CD4-positive, alpha-beta T cell (primary cell): ENCODE results near the gene BTBD9. TPM values are rescaled to one million over a fixed set of nuclear protein-coding genes. Genes with fewer than 3 reads are reported as not detected.

Experiments
- ATAC-seq: fragments of 200-7000 bp; cut with Tn5 transposase; one replicate; pipeline ENCODE4 v1.10.0; 2022; ENCODE audit warnings: mild to moderate bottlenecking; ENCODE audit not compliant: poor library complexity
- CTCF ChIA-PET: fragments of 350-600 bp; sonication (Branson Sonifier 250); formaldehyde crosslinking; loops from one replicate; lab custom pipeline; 2021; ENCODE audit warnings: antibody characterized with exemption, inconsistent platforms; lab: Charles Lee
- POLR2A ChIA-PET: fragments of 350-600 bp; sonication (Branson Sonifier 250); formaldehyde crosslinking; loops from one replicate; lab custom pipeline; 2021; ENCODE audit warnings: antibody characterized with exemption, inconsistent platforms; lab: Charles Lee
- DNase-seq, 14 experiments: peaks; one replicate each; pipeline ENCODE4 v3.0.0-alpha.2; 2013 to 2020; ENCODE audit warnings: mixed read lengths in 2 of 14
- H3K27ac ChIP-seq, 2 donors: one replicate each; pipeline versions ENCODE4 v1.5.1 to v1.7.0; 2013; ENCODE audit warnings: low read length in 2 of 2, low read depth in 1 of 2, mild to moderate bottlenecking in 1 of 2
- H3K27me3 ChIP-seq, 2 experiments: 1 replicate in 1 of 2; 2 replicates in 1 of 2; pipeline versions ENCODE4 v1.6.1 to v1.7.0; 2013; ENCODE audit warnings: low read length in 2 of 2, control low read depth in 1 of 2, mild to moderate bottlenecking in 1 of 2, moderate library complexity in 1 of 2; ENCODE audit not compliant: insufficient read depth in 2 of 2, control insufficient read depth in 1 of 2
- H3K36me3 ChIP-seq: one replicate; pipeline ENCODE4 v1.6.1; 2013; ENCODE audit warnings: low read length, control low read depth; ENCODE audit not compliant: insufficient read depth
- H3K4me1 ChIP-seq: one replicate; pipeline ENCODE4 v1.6.1; 2013; ENCODE audit warnings: low read length, control low read depth; ENCODE audit not compliant: insufficient read depth
- H3K4me3 ChIP-seq: one replicate; pipeline ENCODE4 v1.5.1; 2013; ENCODE audit warnings: mild to moderate bottlenecking, low read length, moderate library complexity
- H3K9me3 ChIP-seq, 2 experiments: 1 replicate in 1 of 2; 2 replicates in 1 of 2; pipeline versions ENCODE4 v1.6.1 to v1.7.0; 2013; ENCODE audit warnings: low read length in 2 of 2, mild to moderate bottlenecking in 2 of 2, control low read depth in 1 of 2, moderate library complexity in 1 of 2; ENCODE audit not compliant: control insufficient read depth in 1 of 2, insufficient read depth in 1 of 2
- H3K27ac Mint-ChIP-seq: one replicate; pipeline ENCODE4 v1.8.0; 2020; ENCODE audit warnings: mixed read lengths
- H3K27me3 Mint-ChIP-seq: one replicate; pipeline ENCODE4 v1.8.0; 2021; ENCODE audit warnings: mixed read lengths
- H3K36me3 Mint-ChIP-seq: one replicate; pipeline ENCODE4 v1.8.0; 2021; ENCODE audit warnings: low read depth, mixed read lengths
- H3K4me1 Mint-ChIP-seq: one replicate; pipeline ENCODE4 v1.8.0; 2021; ENCODE audit warnings: low read depth, mixed read lengths
- H3K4me3 Mint-ChIP-seq: one replicate; pipeline ENCODE4 v1.8.0; 2020; ENCODE audit warnings: mild to moderate bottlenecking, mixed read lengths
- H3K9me3 Mint-ChIP-seq: one replicate; pipeline ENCODE4 v1.8.0; 2020; ENCODE audit warnings: mixed read lengths
- intact Hi-C, 2 experiments: fragments of 100-400 bp; cut with DNase I in 1 of 2; cut with micrococcal nuclease in 1 of 2; formaldehyde crosslinking; loops; one replicate each; pipeline versions ENCODE4 v1.15.1 to v1.9.0; 2023 to 2025; cut with DNase I, micrococcal nuclease
- total RNA-seq, 174 experiments: library from RNA in 2 of 174; stranded (reverse) in 2 of 174; gene quantifications; one replicate each; pipeline ENCODE4 v1.2.3 and lab custom pipeline; 2021 to 2026
- TF ChIP-seq, protein P1 (sequence below): fragments of 200-600 bp; IDR thresholded peaks from one replicate; pipeline ENCODE4 v1.8.0; 2022; ENCODE audit warnings: antibody characterized with exemption, mild to moderate bottlenecking

Gene BTBD9
- total RNA-seq, 2 experiments from 2014 or later: 58.7 to 59.3 TPM

DNA sequence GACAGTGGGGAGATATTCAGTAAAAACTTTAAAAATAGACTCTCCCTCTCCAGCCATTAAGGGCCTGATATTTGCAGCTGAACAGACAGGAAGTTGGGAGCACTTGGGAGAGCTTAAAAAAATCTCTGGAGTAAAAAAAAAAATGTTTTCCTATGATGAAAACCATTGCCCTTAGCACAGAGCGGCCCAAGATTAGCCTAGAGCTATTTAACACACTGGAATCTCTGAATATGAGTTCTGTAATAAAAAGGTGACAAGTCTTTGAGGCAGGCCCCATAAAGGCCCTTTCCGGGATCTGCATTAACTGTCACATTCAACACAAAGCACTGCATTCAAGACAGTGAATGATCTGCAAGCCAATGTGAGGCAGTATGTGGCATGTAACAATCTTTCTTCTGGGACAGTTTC is 426.5 kb downstream of the BTBD9 start:
- Mint-ChIP-seq H3K36me3 (peaks cover 5% of the 10 kb centered on the region), H3K9me3 (no peaks in the 10 kb centered on the region), H3K4me3 (no peak overlapping the region), H3K27ac (no peak overlapping the region), H3K27me3 (no peaks in the 10 kb centered on the region), H3K4me1 (peaks cover 10% of the 10 kb centered on the region)
- POLR2A ChIA-PET: no interaction called here
- Histone ChIP-seq H3K4me3 (no peak overlapping the region), H3K9me3 (no peaks in the 10 kb centered on the region), H3K4me1 (peaks cover 7% of the 10 kb centered on the region), H3K27me3 (no peaks in the 10 kb centered on the region), H3K36me3 (no peaks in the 10 kb centered on the region), H3K27ac (no peak overlapping the region)
- TF ChIP-seq, protein P1, sequence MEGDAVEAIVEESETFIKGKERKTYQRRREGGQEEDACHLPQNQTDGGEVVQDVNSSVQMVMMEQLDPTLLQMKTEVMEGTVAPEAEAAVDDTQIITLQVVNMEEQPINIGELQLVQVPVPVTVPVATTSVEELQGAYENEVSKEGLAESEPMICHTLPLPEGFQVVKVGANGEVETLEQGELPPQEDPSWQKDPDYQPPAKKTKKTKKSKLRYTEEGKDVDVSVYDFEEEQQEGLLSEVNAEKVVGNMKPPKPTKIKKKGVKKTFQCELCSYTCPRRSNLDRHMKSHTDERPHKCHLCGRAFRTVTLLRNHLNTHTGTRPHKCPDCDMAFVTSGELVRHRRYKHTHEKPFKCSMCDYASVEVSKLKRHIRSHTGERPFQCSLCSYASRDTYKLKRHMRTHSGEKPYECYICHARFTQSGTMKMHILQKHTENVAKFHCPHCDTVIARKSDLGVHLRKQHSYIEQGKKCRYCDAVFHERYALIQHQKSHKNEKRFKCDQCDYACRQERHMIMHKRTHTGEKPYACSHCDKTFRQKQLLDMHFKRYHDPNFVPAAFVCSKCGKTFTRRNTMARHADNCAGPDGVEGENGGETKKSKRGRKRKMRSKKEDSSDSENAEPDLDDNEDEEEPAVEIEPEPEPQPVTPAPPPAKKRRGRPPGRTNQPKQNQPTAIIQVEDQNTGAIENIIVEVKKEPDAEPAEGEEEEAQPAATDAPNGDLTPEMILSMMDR: no peak
- intact Hi-C loops: no loop called here
- CTCF ChIA-PET: no interaction called here
- ATAC-seq (no peak), DNase-seq (no peak)

DNA sequence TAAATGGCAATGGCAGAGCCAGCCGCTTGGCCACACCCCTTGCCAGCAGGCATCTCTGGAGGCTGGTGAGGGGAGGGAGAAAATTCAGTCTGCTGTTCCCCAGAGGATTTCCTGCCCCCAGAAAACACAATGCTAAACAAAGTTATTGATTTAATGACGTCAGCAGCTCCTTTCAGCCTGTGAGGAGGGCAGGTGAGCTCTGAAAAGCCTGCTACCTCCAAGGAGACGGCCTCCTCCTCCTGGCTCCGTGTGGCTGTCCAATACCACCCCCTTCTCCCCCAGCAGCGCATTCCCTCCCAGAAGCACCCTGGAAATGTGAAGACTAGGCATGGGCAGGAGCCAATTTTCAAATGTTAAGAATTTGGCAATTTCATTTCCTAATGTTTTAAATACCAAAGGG is 427.1 kb downstream of the BTBD9 start:
- Mint-ChIP-seq H3K4me3 (no peak overlapping the region), H3K4me1 (peaks cover 10% of the 10 kb centered on the region), H3K27ac (no peak overlapping the region), H3K36me3 (peaks cover 5% of the 10 kb centered on the region), H3K27me3 (no peaks in the 10 kb centered on the region), H3K9me3 (no peaks in the 10 kb centered on the region)
- no peak for ATAC-seq
- Histone ChIP-seq H3K36me3 (no peaks in the 10 kb centered on the region), H3K27me3 (no peaks in the 10 kb centered on the region), H3K4me1 (peaks cover 7% of the 10 kb centered on the region), H3K9me3 (no peaks in the 10 kb centered on the region), H3K27ac (no peak overlapping the region), H3K4me3 (no peak overlapping the region)
- POLR2A ChIA-PET: no interaction called here
- DNase-seq: no peak
- intact Hi-C loops: no loop called here
- TF ChIP-seq, protein P1: no peak
- CTCF ChIA-PET: no interaction called here

DNA sequence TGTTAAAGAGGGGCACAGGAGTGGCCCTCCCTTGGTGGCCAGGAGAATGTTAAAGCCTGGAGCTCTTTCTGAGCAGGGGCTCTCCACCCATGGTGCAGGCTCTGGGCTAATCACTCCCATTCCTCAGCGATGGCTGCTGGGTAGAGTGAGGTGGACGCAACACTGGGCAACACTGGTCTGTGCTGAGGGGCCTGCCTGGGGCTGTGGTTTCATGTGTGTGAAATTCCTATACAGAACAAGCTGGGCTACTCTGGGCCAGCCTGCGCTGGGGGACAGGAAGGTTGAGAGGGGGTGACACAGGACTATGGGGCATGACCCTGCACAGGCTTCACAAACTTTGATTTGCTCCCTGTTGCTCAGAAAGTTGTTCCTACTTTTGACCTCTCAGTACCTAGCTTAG is 427.6 kb downstream of the BTBD9 start:
- POLR2A ChIA-PET: no interaction called here

More for the DNA sequence above, 427.6 kb downstream of the BTBD9 start:
- TF ChIP-seq, protein P1: no peak
- DNase-seq: no peak
- CTCF ChIA-PET: no interaction called here
- no peaks in the 10 kb centered on the region for H3K27me3 ChIP-seq
- no peaks in the 10 kb centered on the region for H3K9me3 ChIP-seq
- no peaks in the 10 kb centered on the region for H3K27me3 Mint-ChIP-seq
- H3K4me1 Mint-ChIP-seq: peaks cover 10% of the 10 kb centered on the region
- no peak overlapping the region for H3K4me3 ChIP-seq
- no peak overlapping the region for H3K27ac ChIP-seq
- peaks cover 7% of the 10 kb centered on the region for H3K4me1 ChIP-seq
- H3K9me3 Mint-ChIP-seq: no peaks in the 10 kb centered on the region
- H3K36me3 ChIP-seq: no peaks in the 10 kb centered on the region
- no peak for ATAC-seq
- no peak overlapping the region for H3K27ac Mint-ChIP-seq
- no peak overlapping the region for H3K4me3 Mint-ChIP-seq
- peaks cover 6% of the 10 kb centered on the region for H3K36me3 Mint-ChIP-seq
- intact Hi-C loops: no loop called here
